ENCODE results near the gene ATXN10.

DNA sequence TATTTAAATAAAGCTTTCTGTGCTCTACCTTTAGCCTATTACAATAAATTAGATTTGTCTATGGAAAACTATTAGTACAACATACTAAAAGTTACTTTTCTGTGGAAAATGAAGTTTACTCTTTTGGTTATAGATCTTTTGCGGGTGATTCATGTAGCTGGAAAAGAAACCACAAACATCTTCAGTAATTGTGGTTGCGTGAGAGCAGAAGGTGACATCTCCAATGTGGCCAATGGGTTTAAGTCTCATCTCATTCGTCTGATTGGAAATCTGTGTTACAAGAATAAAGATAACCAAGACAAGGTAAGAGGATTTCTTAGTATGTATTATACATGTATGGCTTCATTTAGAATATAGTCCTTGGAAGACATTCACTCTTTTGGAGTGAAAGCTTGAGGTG, 68.6 kb downstream of the ATXN10 start:
- TF ChIP-seq, protein P1, sequence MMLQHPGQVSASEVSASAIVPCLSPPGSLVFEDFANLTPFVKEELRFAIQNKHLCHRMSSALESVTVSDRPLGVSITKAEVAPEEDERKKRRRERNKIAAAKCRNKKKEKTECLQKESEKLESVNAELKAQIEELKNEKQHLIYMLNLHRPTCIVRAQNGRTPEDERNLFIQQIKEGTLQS (IDR thresholded peaks at IDR 0.05): no peak
- TF ChIP-seq SRF (IDR thresholded peaks at IDR 0.05; ENCODE audit: low read depth) (no peak), EZH2 (IDR thresholded peaks at IDR 0.05) (no peak)
